Activated CD8-positive, alpha-beta T cell treated with anti-CD3 and anti-CD28 coated beads for 36 hours (primary cell): ENCODE data around the gene PAWR. TPM values are rescaled to one million over a fixed set of nuclear protein-coding genes. Genes with fewer than 3 reads are reported as not detected.

ENCODE experiments used
- ATAC-seq: fragments of 200-7000 bp; cut with Tn5 transposase; one replicate; pipeline ENCODE4 v1.10.0; 2021; ENCODE audit warnings: mild to moderate bottlenecking, moderate library complexity
- CTCF ChIA-PET: fragments of 350-600 bp; sonication (Branson Sonifier 250); formaldehyde crosslinking; loops from one replicate; lab custom pipeline; 2021; ENCODE audit warnings: antibody characterized with exemption; lab: Charles Lee
- POLR2A ChIA-PET: fragments of 350-600 bp; sonication (Branson Sonifier 250); formaldehyde crosslinking; loops from one replicate; lab custom pipeline; 2021; ENCODE audit warnings: antibody characterized with exemption; lab: Charles Lee
- DNase-seq: peaks from one replicate; pipeline ENCODE4 v3.0.0-alpha.2; 2020
- H3K27ac Mint-ChIP-seq: one replicate; pipeline ENCODE4 v1.8.0; 2021; ENCODE audit warnings: mild to moderate bottlenecking, mixed read lengths
- H3K27me3 Mint-ChIP-seq: one replicate; pipeline ENCODE4 v1.8.0; 2021; ENCODE audit warnings: mixed read lengths
- H3K36me3 Mint-ChIP-seq: one replicate; pipeline ENCODE4 v1.8.0; 2021; ENCODE audit warnings: low read depth, mixed read lengths
- H3K4me1 Mint-ChIP-seq: one replicate; pipeline ENCODE4 v1.8.0; 2021; ENCODE audit warnings: low read depth, mixed read lengths
- H3K4me3 Mint-ChIP-seq: one replicate; pipeline ENCODE4 v1.8.0; 2021; ENCODE audit warnings: mild to moderate bottlenecking, moderate library complexity, mixed read lengths
- H3K9me3 Mint-ChIP-seq: one replicate; pipeline ENCODE4 v1.8.0; 2021; ENCODE audit warnings: mixed read lengths
- intact Hi-C: fragments of 100-400 bp; cut with micrococcal nuclease; formaldehyde crosslinking; loops from one replicate; pipeline ENCODE4 v1.10.0; 2022
- total RNA-seq, 2 experiments: library from RNA; stranded (reverse); gene quantifications; one replicate each; pipeline ENCODE4 v1.2.3, GENCODE V29; 2021
- TF ChIP-seq, protein P1 (sequence below): fragments of 200-600 bp; IDR thresholded peaks from one replicate; pipeline ENCODE4 v1.8.0; 2022; ENCODE audit warnings: antibody characterized with exemption, mild to moderate bottlenecking

The PAWR gene
- total RNA-seq, 2 experiments from 2014 or later = 5.5 to 5.8 TPM

DNA sequence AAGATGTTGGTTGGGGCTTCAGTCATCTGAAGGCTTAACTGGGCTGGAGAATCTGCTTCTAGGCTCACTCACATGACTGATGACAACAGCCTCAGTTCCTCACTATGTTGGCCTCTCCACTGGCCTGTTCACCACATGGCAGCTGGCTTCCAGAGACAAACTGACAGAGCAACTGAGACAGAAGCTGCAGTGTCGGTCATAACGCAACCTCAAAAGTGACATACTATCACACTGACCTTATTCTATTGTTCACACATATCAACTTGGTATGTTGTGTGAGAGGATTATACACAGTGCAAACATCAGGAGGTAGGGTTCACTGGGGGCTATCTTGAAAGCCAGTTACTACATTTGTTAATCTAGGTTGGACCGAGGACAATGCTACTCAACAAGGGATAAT lies 92.9 kb downstream of the PAWR start:
- intact Hi-C loops = no loop called here
- no peak for DNase-seq
- Mint-ChIP-seq H3K9me3 (no peaks in the 10 kb centered on the region), H3K4me1 (no peaks in the 10 kb centered on the region), H3K27me3 (no peaks in the 10 kb centered on the region), H3K36me3 (peaks cover 1% of the 10 kb centered on the region), H3K4me3 (no peak overlapping the region), H3K27ac (no peak overlapping the region)
- CTCF ChIA-PET = no interaction called here
- TF ChIP-seq, protein P1, sequence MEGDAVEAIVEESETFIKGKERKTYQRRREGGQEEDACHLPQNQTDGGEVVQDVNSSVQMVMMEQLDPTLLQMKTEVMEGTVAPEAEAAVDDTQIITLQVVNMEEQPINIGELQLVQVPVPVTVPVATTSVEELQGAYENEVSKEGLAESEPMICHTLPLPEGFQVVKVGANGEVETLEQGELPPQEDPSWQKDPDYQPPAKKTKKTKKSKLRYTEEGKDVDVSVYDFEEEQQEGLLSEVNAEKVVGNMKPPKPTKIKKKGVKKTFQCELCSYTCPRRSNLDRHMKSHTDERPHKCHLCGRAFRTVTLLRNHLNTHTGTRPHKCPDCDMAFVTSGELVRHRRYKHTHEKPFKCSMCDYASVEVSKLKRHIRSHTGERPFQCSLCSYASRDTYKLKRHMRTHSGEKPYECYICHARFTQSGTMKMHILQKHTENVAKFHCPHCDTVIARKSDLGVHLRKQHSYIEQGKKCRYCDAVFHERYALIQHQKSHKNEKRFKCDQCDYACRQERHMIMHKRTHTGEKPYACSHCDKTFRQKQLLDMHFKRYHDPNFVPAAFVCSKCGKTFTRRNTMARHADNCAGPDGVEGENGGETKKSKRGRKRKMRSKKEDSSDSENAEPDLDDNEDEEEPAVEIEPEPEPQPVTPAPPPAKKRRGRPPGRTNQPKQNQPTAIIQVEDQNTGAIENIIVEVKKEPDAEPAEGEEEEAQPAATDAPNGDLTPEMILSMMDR = no peak
- ATAC-seq = no peak
- POLR2A ChIA-PET = no interaction called here

DNA sequence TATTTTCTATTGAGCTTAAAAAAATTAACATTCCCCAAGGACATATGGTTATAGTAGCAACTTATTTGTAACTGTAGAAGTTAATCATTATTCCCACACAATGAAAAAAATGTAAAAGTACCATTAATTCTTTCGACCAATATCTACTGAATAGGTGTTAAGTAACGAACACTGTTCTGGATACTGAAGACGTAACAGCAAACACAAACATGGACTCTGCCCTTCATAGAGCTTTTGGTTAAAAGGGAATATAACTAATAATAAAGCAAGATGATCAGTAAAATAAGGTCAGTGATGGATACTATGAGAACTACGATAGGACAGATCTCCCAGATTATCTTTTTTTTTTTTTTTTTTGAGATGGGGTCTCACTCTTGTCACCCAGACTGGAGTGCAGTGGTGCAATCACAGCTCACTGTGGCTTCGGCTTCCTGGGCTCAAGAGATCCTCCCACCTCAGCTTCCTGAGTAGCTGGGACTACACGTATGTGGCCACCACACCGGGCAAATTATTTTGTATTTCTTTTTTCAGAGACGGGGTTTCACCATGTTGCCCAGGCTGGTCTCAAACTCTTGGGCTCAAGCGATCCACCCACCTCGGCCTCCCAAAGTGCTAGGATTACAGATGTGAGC lies 93.9 kb downstream of the PAWR start:
- ChIA-PET CTCF (no interaction called here), POLR2A (no interaction called here)
- intact Hi-C loops = no loop called here
- TF ChIP-seq, protein P1 = no peak
- ATAC-seq (no peak), DNase-seq (no peak)
- H3K27ac Mint-ChIP-seq = no peak overlapping the region
- no peaks in the 10 kb centered on the region for H3K4me1 Mint-ChIP-seq
- H3K4me3 Mint-ChIP-seq = no peak overlapping the region
- no peaks in the 10 kb centered on the region for H3K9me3 Mint-ChIP-seq
- H3K27me3 Mint-ChIP-seq = no peaks in the 10 kb centered on the region
- no peaks in the 10 kb centered on the region for H3K36me3 Mint-ChIP-seq

DNA sequence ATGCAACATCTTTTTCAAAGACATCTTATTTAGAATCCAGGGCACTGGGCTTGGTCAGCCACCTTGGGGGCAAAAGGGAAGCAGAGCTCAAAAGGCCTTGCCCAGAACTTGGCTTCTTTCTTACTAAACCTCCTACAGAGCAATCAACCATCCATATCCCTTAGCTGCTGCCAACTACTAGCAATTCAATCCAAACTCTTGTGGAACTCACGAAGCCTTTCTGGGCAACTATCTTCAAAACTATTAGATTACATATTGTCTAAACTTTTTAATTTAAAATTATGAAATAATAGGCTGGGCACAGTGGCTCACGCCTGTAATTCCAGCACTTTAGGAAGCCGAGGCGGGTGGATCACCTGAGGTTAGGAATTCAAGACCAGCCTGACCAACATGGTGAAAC lies 95.5 kb downstream of the PAWR start:
- CTCF ChIA-PET = no interaction called here
- intact Hi-C loops = no loop called here
- Mint-ChIP-seq H3K4me1 (no peaks in the 10 kb centered on the region), H3K36me3 (no peaks in the 10 kb centered on the region), H3K27ac (no peak overlapping the region), H3K9me3 (no peaks in the 10 kb centered on the region), H3K4me3 (no peak overlapping the region), H3K27me3 (no peaks in the 10 kb centered on the region)
- TF ChIP-seq, protein P1 = no peak
- no peak for DNase-seq
- POLR2A ChIA-PET = no interaction called here
- no peak for ATAC-seq

DNA sequence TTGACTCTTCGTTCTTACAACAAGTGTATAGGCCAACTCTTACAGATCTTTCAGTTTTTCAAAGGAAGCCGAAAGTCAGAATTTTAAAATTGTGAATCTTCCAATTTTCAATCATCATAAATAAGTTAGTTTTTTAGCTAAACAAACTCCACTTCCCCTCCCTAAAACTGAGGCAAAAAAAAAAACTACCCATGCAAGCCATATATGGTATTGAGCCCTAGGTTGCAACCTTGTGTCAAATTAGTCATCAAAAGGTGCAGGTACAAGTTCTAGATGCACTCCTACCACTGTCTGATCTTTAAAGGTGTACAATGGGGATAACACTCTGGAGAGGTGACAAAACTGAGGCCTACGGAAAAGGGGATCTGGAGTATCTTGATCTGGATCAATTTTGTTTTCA lies 97.9 kb downstream of the PAWR start:
- H3K27me3 Mint-ChIP-seq = no peaks in the 10 kb centered on the region
- H3K4me3 Mint-ChIP-seq = no peak overlapping the region
- no peak for ATAC-seq
- H3K36me3 Mint-ChIP-seq = no peaks in the 10 kb centered on the region
- TF ChIP-seq, protein P1 = no peak
- CTCF ChIA-PET = no interaction called here
- no peaks in the 10 kb centered on the region for H3K9me3 Mint-ChIP-seq
- intact Hi-C loops = no loop called here
- POLR2A ChIA-PET = no interaction called here
- no peak overlapping the region for H3K27ac Mint-ChIP-seq
- H3K4me1 Mint-ChIP-seq = no peaks in the 10 kb centered on the region
- DNase-seq = no peak

GRCh38 chr12:79591988-79592387 lies 98.8 kb downstream of the PAWR start:
- Mint-ChIP-seq H3K9me3 (no peaks in the 10 kb centered on the region), H3K36me3 (no peaks in the 10 kb centered on the region), H3K4me3 (no peak overlapping the region), H3K4me1 (no peaks in the 10 kb centered on the region), H3K27me3 (no peaks in the 10 kb centered on the region), H3K27ac (no peak overlapping the region)
- ChIA-PET POLR2A (no interaction called here), CTCF (no interaction called here)
- ATAC-seq = no peak
- intact Hi-C loops = no loop called here
- DNase-seq = no peak
- TF ChIP-seq, protein P1 = no peak
